HepG2 (cell line): ENCODE results near the gene TIFAB.

Experiments used
- ADNP ChIP-seq: sonication (generic); formaldehyde crosslinking; IDR thresholded peaks from 2 replicates; pipeline ENCODE4 v1.4.0; 2020; ENCODE audit warnings: missing genetic modification reagents
- KDM5B ChIP-seq: sonication (generic); formaldehyde crosslinking; IDR thresholded peaks from 2 replicates; pipeline ENCODE4 v1.4.0; 2020; ENCODE audit warnings: missing genetic modification reagents, mild to moderate bottlenecking, borderline replicate concordance
- MZF1 ChIP-seq: sonication (generic); formaldehyde crosslinking; IDR thresholded peaks from 2 replicates; pipeline ENCODE4 v1.8.1; 2023; ENCODE audit warnings: mild to moderate bottlenecking, missing genetic modification reagents, borderline replicate concordance
- RFX1 ChIP-seq: fragments of 450-650 bp; IDR thresholded peaks from 2 replicates; pipeline ENCODE4 v1.6.1; 2017
- TF ChIP-seq, protein P1 (sequence below): sonication (generic); formaldehyde crosslinking; IDR thresholded peaks from 2 replicates; pipeline ENCODE4 v1.5.0; 2020; ENCODE audit warnings: mild to moderate bottlenecking, missing genetic modification reagents, moderate library complexity

GRCh38 chr5:135443161-135443960 lies 8.8 kb downstream of the TIFAB start:
- TF ChIP-seq RFX1 (no peak), ADNP (CRISPR knock-in tag) (no peak), MZF1 (no peak), KDM5B (CRISPR knock-in tag) (no peak)
- TF ChIP-seq, protein P1, sequence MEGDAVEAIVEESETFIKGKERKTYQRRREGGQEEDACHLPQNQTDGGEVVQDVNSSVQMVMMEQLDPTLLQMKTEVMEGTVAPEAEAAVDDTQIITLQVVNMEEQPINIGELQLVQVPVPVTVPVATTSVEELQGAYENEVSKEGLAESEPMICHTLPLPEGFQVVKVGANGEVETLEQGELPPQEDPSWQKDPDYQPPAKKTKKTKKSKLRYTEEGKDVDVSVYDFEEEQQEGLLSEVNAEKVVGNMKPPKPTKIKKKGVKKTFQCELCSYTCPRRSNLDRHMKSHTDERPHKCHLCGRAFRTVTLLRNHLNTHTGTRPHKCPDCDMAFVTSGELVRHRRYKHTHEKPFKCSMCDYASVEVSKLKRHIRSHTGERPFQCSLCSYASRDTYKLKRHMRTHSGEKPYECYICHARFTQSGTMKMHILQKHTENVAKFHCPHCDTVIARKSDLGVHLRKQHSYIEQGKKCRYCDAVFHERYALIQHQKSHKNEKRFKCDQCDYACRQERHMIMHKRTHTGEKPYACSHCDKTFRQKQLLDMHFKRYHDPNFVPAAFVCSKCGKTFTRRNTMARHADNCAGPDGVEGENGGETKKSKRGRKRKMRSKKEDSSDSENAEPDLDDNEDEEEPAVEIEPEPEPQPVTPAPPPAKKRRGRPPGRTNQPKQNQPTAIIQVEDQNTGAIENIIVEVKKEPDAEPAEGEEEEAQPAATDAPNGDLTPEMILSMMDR, result no peak
